Activated CD4-positive, alpha-beta T cell treated with anti-CD3 and anti-CD28 coated beads, Interleukin-2, amount 50 U/mL, for 16 hours (primary cell): ENCODE data around the gene ANKRD2.
"Not testable (repeated sequence)": the region's sequence is repeated elsewhere in the genome, so short reads cannot be mapped to it uniquely, and the experiment has no call there.

Experiments
- DNase-seq: peaks from one replicate; pipeline ENCODE4 v3.0.0-alpha.2; 2020

Gene ANKRD2

GRCh38 chr10:97547271-97547600, 25.3 kb upstream of the ANKRD2 start:
- no peak for DNase-seq

- no peak for DNase-seq
These were observed 24.6 kb upstream of the ANKRD2 start for GRCh38 chr10:97547962-97548361.

GRCh38 chr10:97548828-97549455, 23.6 kb upstream of the ANKRD2 start:
- DNase-seq = no peak

GRCh38 chr10:97549587-97550322, 22.8 kb upstream of the ANKRD2 start:
- DNase-seq = no peak

GRCh38 chr10:97550336-97551149, 22.0 kb upstream of the ANKRD2 start:
- no peak for DNase-seq

- DNase-seq = no peak
These were observed 21.3 kb upstream of the ANKRD2 start for GRCh38 chr10:97551271-97551670.

- DNase-seq = peak; percentile 71
These were observed 19.0 kb upstream of the ANKRD2 start for GRCh38 chr10:97553575-97554031.

GRCh38 chr10:97554336-97554735, 18.2 kb upstream of the ANKRD2 start:
- not testable (repeated sequence) for DNase-seq

GRCh38 chr10:97555541-97555940, 17.0 kb upstream of the ANKRD2 start:
- DNase-seq = not testable (repeated sequence)

- DNase-seq = not testable (repeated sequence)
These were observed 11.7 kb upstream of the ANKRD2 start for GRCh38 chr10:97560731-97561381.

GRCh38 chr10:97561386-97562077, 11.0 kb upstream of the ANKRD2 start:
- not testable (repeated sequence) for DNase-seq

- not testable (repeated sequence) for DNase-seq
These were observed 10.2 kb upstream of the ANKRD2 start for GRCh38 chr10:97562329-97562728.

GRCh38 chr10:97563337-97563736, 9.2 kb upstream of the ANKRD2 start:
- DNase-seq = no peak

GRCh38 chr10:97564776-97565175, 7.8 kb upstream of the ANKRD2 start:
- no peak for DNase-seq

GRCh38 chr10:97566336-97566996, 6.1 kb upstream of the ANKRD2 start:
- DNase-seq = peak; percentile 71

- no peak for DNase-seq
These were observed 4.7 kb upstream of the ANKRD2 start for GRCh38 chr10:97567891-97568290.

GRCh38 chr10:97570146-97570788, 2.3 kb upstream of the ANKRD2 start:
- no peak for DNase-seq

- DNase-seq = no peak
These were observed 1.6 kb upstream of the ANKRD2 start for GRCh38 chr10:97570789-97571471.

GRCh38 chr10:97571622-97572021, 957 bp upstream of the ANKRD2 start:
- DNase-seq = no peak

- no peak for DNase-seq
These were observed 442 bp downstream of the ANKRD2 start for GRCh38 chr10:97573021-97573420.

- peak; percentile 37 for DNase-seq
These were observed 1.1 kb downstream of the ANKRD2 start for GRCh38 chr10:97573672-97574071.
